Activated naive CD8-positive, alpha-beta T cell (primary cell): ENCODE data around the gene CDH13.

Experiments used
- H3K27ac Mint-ChIP-seq: one replicate; pipeline ENCODE4 v1.8.0; 2021; ENCODE audit warnings: mixed read lengths
- H3K27me3 Mint-ChIP-seq: one replicate; pipeline ENCODE4 v1.8.0; 2021; ENCODE audit warnings: mixed read lengths
- H3K36me3 Mint-ChIP-seq: one replicate; pipeline ENCODE4 v1.8.0; 2021; ENCODE audit warnings: mixed read lengths
- H3K4me1 Mint-ChIP-seq: one replicate; pipeline ENCODE4 v1.8.0; 2021; ENCODE audit warnings: low read depth, mixed read lengths
- H3K4me3 Mint-ChIP-seq: one replicate; pipeline ENCODE4 v1.8.0; 2021; ENCODE audit warnings: mild to moderate bottlenecking, mixed read lengths
- H3K9me3 Mint-ChIP-seq: one replicate; pipeline ENCODE4 v1.8.0; 2021; ENCODE audit warnings: low read depth, mixed read lengths

The CDH13 gene

DNA sequence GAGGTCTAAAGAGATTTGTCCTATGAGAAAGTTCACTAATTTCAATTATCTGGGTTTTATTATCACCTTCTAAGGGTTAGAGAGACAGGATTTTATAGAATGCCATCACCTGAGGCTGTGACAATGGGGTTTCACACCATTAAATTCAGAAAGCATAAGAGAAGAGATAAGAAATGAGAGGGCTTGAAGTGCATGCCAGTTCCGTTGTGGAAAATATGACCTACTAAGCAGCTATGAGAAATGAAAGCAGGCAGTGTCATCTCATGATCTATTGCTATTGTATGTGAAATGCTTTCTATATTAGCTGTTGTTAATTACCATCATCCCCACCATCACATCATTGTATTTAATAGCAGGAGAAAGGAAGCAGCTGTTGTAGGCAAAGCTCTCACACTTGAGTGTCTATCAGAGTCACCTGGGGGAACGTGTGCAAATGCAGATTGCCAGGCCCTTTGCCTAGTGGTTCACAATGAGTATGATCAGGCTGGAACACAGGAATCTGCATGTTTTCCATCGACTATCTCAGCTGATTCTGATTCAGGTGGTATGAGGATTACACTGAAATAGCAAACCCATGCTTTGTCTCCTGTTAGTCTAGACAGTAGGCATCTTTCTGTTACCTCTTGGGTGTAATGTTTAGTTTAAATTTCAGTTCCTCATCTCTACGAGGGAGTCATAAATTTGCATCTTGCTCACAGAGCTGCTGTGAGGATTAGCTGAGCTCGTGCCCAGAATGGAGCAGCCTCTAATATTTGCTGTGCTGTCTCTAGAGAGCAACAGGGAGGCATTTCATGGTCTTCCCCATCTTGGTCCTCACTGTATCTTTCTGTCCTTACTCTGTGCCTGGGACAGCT lies 256.4 kb downstream of the CDH13 start:
- H3K4me1 Mint-ChIP-seq = no peaks in the 10 kb centered on the region
- H3K4me3 Mint-ChIP-seq = no peak overlapping the region
- no peaks in the 10 kb centered on the region for H3K9me3 Mint-ChIP-seq
- H3K36me3 Mint-ChIP-seq = no peaks in the 10 kb centered on the region
- H3K27me3 Mint-ChIP-seq = peaks cover 3% of the 10 kb centered on the region
- H3K27ac Mint-ChIP-seq = no peak overlapping the region

GRCh38 chr16:82884320-82884898 lies 257.6 kb downstream of the CDH13 start:
- Mint-ChIP-seq H3K27ac (no peak overlapping the region), H3K4me1 (no peaks in the 10 kb centered on the region), H3K36me3 (no peaks in the 10 kb centered on the region), H3K27me3 (peaks cover 3% of the 10 kb centered on the region), H3K4me3 (no peak overlapping the region), H3K9me3 (no peaks in the 10 kb centered on the region)

GRCh38 chr16:82886146-82886545 lies 259.4 kb downstream of the CDH13 start:
- no peaks in the 10 kb centered on the region for H3K9me3 Mint-ChIP-seq
- H3K4me1 Mint-ChIP-seq = no peaks in the 10 kb centered on the region
- H3K36me3 Mint-ChIP-seq = no peaks in the 10 kb centered on the region
- no peak overlapping the region for H3K4me3 Mint-ChIP-seq
- peaks cover 3% of the 10 kb centered on the region for H3K27me3 Mint-ChIP-seq
- no peak overlapping the region for H3K27ac Mint-ChIP-seq

- H3K27ac Mint-ChIP-seq = no peak overlapping the region
- no peaks in the 10 kb centered on the region for H3K9me3 Mint-ChIP-seq
- H3K27me3 Mint-ChIP-seq = peaks cover 2% of the 10 kb centered on the region
- no peaks in the 10 kb centered on the region for H3K4me1 Mint-ChIP-seq
- no peaks in the 10 kb centered on the region for H3K36me3 Mint-ChIP-seq
- H3K4me3 Mint-ChIP-seq = no peak overlapping the region
Measured at GRCh38 chr16:82888591-82889001, 261.8 kb downstream of the CDH13 start.

- Mint-ChIP-seq H3K27me3 (peaks cover 2% of the 10 kb centered on the region), H3K4me3 (no peak overlapping the region), H3K36me3 (no peaks in the 10 kb centered on the region), H3K4me1 (no peaks in the 10 kb centered on the region), H3K9me3 (no peaks in the 10 kb centered on the region), H3K27ac (no peak overlapping the region)
Measured at GRCh38 chr16:82891424-82891823, 264.7 kb downstream of the CDH13 start.

DNA sequence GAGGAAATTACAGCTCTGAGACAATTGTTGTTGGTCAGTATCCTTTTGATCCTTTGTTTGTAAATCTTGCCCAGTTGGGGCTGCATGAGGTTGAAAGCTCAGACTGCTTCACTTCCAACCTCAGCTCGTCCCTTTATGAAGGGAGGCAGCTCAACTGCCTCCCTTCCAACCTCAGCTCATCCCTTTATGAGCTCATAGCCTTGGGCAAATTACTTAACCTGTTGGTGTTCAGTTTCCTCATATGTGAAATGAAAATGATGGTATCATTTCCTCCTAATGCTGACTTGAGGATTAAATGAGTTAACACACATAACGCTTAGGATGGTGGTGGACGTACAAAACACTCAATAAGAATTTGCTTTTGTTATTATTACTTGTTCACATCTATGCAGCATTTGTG lies 265.1 kb downstream of the CDH13 start:
- H3K27ac Mint-ChIP-seq = no peak overlapping the region
- no peaks in the 10 kb centered on the region for H3K36me3 Mint-ChIP-seq
- H3K9me3 Mint-ChIP-seq = no peaks in the 10 kb centered on the region
- H3K27me3 Mint-ChIP-seq = peaks cover 3% of the 10 kb centered on the region
- H3K4me3 Mint-ChIP-seq = no peak overlapping the region
- no peaks in the 10 kb centered on the region for H3K4me1 Mint-ChIP-seq

GRCh38 chr16:82892324-82892723 lies 265.6 kb downstream of the CDH13 start:
- Mint-ChIP-seq H3K27me3 (peaks cover 3% of the 10 kb centered on the region), H3K36me3 (no peaks in the 10 kb centered on the region), H3K9me3 (no peaks in the 10 kb centered on the region), H3K27ac (no peak overlapping the region), H3K4me1 (no peaks in the 10 kb centered on the region), H3K4me3 (no peak overlapping the region)

DNA sequence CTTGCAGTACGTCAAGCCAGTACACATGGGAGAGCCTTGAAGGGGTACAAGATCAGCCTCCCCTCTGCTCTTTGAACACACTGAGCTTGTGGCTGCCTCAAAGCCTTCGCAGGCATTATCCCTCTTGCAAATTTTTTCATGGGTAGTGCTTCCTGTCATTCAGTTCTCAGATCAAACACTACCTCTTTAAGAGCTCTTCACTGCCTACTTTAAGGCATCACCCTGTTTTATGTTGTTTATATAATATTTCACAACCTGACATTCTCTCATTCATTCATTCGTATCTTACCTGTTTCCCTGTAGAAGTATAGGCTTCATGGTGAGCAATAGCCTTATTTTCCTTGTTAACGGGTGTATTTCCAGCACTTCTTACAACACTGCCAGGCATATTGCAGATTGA lies 269.1 kb downstream of the CDH13 start:
- H3K9me3 Mint-ChIP-seq = no peaks in the 10 kb centered on the region
- peaks cover 3% of the 10 kb centered on the region for H3K27me3 Mint-ChIP-seq
- H3K4me3 Mint-ChIP-seq = no peak overlapping the region
- no peak overlapping the region for H3K27ac Mint-ChIP-seq
- H3K4me1 Mint-ChIP-seq = no peaks in the 10 kb centered on the region
- H3K36me3 Mint-ChIP-seq = no peaks in the 10 kb centered on the region

- no peaks in the 10 kb centered on the region for H3K4me1 Mint-ChIP-seq
- H3K36me3 Mint-ChIP-seq = no peaks in the 10 kb centered on the region
- no peak overlapping the region for H3K4me3 Mint-ChIP-seq
- H3K27me3 Mint-ChIP-seq = peaks cover 1% of the 10 kb centered on the region
- no peak overlapping the region for H3K27ac Mint-ChIP-seq
- no peaks in the 10 kb centered on the region for H3K9me3 Mint-ChIP-seq
Measured at GRCh38 chr16:82899006-82899405, 272.2 kb downstream of the CDH13 start.

DNA sequence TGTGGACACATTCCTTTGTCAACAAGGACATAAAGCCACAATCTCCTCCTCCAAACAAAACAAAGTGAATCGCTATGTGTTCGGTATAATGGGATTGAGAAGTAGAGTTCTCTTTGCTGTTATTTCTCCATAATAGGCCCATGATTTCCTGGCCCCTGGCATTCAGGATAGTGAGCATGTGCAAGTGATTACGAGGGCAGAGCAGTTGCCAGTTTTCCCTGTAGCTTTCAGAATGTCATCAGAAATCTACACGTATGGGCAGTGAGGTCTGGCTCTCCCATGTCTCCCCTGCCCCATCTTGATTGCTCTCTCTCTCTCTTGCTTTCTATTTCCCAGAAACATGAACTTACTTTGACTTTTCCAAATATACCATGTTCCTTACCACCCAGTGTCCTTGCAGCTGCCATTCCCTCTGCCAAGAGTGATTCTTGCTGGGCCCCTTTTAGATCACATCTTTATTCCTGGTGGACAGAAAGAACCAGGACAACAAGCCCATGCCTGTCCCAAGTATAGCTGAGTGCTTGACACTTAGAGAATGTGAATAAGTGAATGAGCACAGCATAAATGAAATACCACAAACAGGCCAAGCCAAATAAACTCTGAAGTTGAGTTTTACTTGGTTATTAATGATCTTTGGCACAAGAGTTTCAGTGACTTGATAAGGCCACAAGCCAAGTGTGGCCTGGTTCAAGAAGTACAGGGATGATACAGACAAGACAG lies 273.1 kb downstream of the CDH13 start:
- Mint-ChIP-seq H3K27me3 (peaks cover 1% of the 10 kb centered on the region), H3K36me3 (no peaks in the 10 kb centered on the region), H3K4me3 (no peak overlapping the region), H3K27ac (no peak overlapping the region), H3K4me1 (no peaks in the 10 kb centered on the region), H3K9me3 (no peaks in the 10 kb centered on the region)

DNA sequence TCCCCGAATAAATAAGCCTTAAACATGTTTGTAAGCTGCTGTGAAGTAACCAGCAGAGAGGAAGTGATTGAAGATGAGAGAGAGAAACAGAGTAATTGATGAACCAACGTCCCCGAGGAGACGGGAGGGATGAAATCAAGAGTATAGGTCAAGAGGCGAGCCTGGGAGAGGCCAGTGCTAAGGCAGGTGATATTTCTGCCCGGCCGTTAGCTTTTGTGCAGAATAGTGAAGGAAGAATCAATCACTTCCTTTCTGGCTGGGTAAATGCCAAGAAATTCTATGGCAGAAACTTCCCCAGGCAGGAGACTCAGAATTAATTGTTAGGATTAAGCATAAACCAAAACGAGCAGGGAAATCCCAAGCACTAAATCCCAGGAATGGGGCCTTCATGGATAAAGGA lies 273.8 kb downstream of the CDH13 start:
- Mint-ChIP-seq H3K9me3 (no peaks in the 10 kb centered on the region), H3K27me3 (peaks cover 1% of the 10 kb centered on the region), H3K4me3 (no peak overlapping the region), H3K4me1 (no peaks in the 10 kb centered on the region), H3K36me3 (no peaks in the 10 kb centered on the region), H3K27ac (no peak overlapping the region)

DNA sequence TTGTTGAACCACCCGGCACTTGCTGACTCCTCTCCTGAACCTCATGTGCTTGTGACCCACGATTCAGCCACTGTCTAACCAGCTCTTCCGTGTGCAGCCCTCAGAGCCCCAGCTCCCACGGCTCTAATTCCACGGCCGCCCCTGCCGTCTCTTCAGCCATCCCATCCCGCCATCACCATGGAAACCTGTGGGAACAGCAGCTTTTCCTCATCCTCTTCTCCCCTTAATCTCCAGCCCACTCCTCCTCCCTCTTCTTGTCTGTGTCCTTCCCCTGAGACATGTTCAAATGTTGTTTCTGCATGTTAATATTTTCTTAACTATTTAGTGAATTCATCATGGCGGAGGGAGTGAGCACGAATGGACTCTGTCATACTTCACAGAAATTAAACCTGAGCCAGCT lies 285.2 kb downstream of the CDH13 start:
- H3K4me1 Mint-ChIP-seq = no peaks in the 10 kb centered on the region
- peaks cover 9% of the 10 kb centered on the region for H3K27me3 Mint-ChIP-seq
- no peaks in the 10 kb centered on the region for H3K36me3 Mint-ChIP-seq
- H3K4me3 Mint-ChIP-seq = no peak overlapping the region
- peaks cover 3% of the 10 kb centered on the region for H3K9me3 Mint-ChIP-seq
- H3K27ac Mint-ChIP-seq = no peak overlapping the region

DNA sequence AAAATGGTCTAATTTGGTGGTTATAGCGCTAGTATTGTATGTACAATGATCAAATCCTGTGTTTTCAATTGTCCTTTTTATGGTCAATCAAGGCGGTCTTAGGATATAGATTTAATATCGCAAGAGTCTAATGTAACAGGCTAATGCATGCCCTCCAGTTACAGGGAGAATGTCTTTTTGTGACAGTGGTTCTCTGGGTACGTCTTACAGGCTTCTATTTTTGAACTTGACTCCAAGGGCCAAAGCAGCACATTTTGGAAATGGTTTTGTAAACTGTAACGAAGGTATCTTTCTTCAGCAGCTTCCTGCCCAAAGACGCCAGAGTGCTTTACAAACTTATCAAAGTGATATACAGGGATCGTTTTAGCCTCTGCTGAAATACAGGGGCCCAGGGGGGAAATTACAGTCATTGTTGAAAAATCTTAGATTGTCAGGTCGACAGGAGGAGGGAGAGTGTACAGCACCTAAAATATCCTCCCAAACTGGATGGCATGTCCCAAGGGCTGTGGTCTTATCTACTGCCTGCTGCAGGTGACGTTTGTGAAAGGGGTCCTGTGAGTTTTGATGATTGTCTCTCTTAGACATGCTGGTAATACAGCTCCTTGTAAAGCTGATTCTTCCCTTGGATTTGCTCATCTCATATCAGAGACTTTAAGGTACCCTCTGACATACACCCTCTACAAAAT lies 288.5 kb downstream of the CDH13 start:
- H3K27ac Mint-ChIP-seq = no peak overlapping the region

GRCh38 chr16:82917886-82918595 lies 291.3 kb downstream of the CDH13 start:
- H3K36me3 Mint-ChIP-seq = no peaks in the 10 kb centered on the region
- no peak overlapping the region for H3K27ac Mint-ChIP-seq
- H3K4me3 Mint-ChIP-seq = no peak overlapping the region
- no peaks in the 10 kb centered on the region for H3K4me1 Mint-ChIP-seq
- peaks cover 12% of the 10 kb centered on the region for H3K9me3 Mint-ChIP-seq
- H3K27me3 Mint-ChIP-seq = peaks cover 4% of the 10 kb centered on the region

More for the DNA sequence above, 288.5 kb downstream of the CDH13 start:
- peaks cover 6% of the 10 kb centered on the region for H3K9me3 Mint-ChIP-seq
- H3K36me3 Mint-ChIP-seq = no peaks in the 10 kb centered on the region
- H3K4me3 Mint-ChIP-seq = no peak overlapping the region
- peaks cover 6% of the 10 kb centered on the region for H3K27me3 Mint-ChIP-seq
- H3K4me1 Mint-ChIP-seq = no peaks in the 10 kb centered on the region
